GM12875 (cell line): ENCODE results near the gene SKP1.

ENCODE experiments used
- H3K4me3 ChIP-seq: one replicate; pipeline ENCODE4 v1.5.1; 2011; ENCODE audit warnings: low read depth, low read length, control low read depth
- TF ChIP-seq, protein P1 (sequence below): IDR thresholded peaks from 2 replicates; pipeline ENCODE4 v1.5.1; 2011; ENCODE audit warnings: low read depth, mild to moderate bottlenecking, control low read depth, inconsistent platforms, low read length, moderate library complexity, borderline replicate concordance; ENCODE audit not compliant: insufficient read depth

SKP1 gene

DNA sequence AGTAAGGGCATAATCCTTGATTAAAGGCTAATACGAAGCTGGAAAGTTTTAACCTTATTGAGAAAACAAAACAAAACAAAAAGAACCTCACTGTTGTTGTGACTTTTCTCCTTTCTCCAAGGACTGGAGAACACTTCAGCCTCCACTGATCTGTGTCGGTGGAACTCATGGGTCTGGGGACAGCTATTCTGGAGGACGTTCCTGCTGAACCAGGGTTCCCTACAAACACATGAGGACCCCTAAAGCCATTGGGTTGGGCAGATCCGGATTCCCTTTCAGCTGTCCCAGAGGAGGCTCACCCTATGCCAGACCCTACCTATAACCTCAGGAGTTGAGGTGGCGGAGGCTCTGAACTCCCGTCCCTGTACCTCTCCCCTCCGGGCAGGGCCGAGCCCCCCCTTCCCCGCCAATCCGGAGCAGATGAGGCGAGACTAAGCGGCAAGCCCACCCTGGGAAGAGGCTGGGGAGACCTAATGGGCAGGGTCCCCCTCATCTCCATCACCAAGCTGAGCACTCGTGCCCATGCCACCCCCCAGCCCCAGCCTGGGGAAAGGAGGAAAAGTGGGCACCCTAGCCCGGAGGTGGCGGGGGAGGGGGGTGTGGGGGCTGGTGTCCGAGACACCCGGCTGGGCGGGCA lies 63.9 kb downstream of the SKP1 start:
- H3K4me3 ChIP-seq, result no peak overlapping the region
- TF ChIP-seq, protein P1, sequence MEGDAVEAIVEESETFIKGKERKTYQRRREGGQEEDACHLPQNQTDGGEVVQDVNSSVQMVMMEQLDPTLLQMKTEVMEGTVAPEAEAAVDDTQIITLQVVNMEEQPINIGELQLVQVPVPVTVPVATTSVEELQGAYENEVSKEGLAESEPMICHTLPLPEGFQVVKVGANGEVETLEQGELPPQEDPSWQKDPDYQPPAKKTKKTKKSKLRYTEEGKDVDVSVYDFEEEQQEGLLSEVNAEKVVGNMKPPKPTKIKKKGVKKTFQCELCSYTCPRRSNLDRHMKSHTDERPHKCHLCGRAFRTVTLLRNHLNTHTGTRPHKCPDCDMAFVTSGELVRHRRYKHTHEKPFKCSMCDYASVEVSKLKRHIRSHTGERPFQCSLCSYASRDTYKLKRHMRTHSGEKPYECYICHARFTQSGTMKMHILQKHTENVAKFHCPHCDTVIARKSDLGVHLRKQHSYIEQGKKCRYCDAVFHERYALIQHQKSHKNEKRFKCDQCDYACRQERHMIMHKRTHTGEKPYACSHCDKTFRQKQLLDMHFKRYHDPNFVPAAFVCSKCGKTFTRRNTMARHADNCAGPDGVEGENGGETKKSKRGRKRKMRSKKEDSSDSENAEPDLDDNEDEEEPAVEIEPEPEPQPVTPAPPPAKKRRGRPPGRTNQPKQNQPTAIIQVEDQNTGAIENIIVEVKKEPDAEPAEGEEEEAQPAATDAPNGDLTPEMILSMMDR, result no peak

DNA sequence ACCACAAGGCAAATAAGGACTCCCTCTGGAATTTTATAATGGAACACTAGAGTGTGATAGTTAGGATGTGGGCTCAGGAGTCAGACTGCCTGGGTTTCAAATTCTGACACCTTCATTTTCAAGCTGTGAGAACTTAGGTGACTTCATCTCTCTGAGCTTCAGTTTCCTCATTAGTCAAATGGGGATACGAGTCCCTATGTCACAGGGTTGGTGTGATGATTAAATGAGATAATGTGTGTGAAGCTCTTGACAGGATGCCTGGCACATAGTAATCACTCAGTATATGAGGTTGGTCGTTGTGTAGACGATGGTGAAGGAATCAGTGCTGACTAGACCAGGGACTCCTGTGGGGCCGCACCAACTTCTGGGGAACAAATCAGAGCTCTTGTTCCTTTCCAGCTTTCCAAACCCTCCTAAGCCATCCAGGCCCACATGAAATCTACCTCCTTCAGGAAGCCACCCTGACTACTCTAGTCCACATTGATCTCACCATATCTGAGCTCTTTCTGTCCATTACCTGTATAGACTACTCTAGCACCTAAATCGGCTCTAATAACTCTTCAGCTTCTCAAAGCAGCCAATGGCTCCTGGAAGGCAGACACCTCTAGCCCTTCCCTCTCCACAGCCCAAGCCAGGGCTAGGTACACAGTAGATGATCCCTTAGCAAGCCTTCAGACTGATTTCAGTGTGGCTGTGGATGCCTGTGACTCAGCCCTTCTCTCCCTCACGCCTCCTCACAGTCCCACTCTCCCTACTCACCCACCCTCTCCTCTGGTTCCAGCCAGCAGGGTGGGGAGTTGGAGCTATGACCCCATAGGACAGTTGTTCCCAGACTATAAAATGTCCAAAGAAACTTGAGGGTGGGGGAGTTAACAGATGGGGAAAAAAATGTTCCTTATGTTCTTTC lies 64.8 kb downstream of the SKP1 start:
- no peak overlapping the region for H3K4me3 ChIP-seq
- TF ChIP-seq, protein P1, result no peak

DNA sequence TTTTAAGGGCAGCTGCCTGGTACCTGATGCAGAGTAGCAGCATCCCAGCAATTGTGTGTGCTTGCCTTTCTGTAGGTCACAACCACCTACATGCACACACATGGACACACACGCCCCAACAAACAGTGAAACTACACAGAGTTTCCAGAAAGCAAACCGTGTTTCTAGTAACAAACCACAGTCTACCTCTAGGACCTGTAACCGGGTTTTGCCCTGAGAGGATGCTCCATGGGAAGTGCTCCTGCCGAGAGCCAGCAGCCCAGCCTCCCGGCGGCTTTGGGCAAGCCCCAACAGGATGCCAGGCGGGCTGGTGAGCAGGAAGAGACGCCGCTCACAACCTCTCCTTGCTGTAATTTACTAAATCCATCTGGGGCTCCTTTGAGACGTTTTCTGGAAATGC lies 66.4 kb downstream of the SKP1 start:
- H3K4me3 ChIP-seq, result no peak overlapping the region

DNA sequence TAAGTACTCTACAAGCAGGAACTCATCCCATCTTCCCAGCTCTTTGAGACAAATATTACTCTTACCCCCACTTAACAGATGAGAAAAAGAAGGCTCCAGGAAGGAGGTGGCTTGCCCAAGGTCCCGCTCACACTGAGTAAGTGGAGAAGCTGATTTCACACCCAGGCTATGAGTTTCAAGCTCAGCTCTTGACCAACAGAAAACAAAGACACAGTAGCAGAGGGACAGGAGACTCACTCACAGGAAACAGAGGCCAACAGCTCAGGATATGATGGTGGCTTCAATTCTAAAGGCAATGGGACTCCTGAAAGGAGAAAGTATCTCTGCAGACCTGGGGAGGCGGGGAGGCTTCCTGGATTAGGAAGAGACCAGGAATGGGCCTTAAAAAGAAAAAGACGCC lies 69.0 kb downstream of the SKP1 start:
- TF ChIP-seq, protein P1, result no peak
- H3K4me3 ChIP-seq, result no peak overlapping the region

More for the DNA sequence above, 66.4 kb downstream of the SKP1 start:
- TF ChIP-seq, protein P1, result no peak

DNA sequence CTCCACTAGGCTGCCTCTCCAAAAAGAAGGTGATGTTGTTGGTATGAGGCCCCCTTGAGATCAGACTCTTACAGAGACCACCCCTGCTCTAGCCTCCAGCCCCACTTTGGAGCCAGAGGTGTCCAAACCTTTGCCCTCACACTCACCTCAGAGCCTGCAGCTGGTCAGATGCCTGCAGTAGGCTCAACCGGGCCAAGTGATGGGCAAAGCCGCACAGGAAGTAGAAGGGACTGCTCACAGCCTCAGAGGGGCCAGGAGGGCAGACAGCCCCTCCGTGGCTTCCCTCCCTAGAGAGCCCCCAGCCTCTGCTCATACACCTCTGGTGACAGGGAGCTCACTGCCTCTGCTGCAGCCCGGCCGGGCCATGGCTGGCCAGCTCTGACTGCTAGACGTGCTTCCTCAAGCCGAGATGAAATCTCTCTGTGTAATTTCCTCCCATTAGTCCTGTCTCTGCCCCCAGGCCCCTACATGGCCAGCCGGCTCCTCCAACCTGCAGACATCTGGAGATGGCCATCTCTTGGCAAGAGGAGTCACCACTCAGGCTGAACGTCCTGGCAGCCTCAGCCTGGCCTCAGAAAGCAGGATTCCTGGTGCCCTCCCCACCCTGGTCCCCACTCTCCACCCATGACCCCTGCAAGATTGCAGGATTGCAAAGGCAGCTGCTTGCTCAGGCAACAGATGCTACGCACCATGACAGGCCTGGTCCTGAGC lies 69.6 kb downstream of the SKP1 start:
- TF ChIP-seq, protein P1, result no peak
- no peak overlapping the region for H3K4me3 ChIP-seq

DNA sequence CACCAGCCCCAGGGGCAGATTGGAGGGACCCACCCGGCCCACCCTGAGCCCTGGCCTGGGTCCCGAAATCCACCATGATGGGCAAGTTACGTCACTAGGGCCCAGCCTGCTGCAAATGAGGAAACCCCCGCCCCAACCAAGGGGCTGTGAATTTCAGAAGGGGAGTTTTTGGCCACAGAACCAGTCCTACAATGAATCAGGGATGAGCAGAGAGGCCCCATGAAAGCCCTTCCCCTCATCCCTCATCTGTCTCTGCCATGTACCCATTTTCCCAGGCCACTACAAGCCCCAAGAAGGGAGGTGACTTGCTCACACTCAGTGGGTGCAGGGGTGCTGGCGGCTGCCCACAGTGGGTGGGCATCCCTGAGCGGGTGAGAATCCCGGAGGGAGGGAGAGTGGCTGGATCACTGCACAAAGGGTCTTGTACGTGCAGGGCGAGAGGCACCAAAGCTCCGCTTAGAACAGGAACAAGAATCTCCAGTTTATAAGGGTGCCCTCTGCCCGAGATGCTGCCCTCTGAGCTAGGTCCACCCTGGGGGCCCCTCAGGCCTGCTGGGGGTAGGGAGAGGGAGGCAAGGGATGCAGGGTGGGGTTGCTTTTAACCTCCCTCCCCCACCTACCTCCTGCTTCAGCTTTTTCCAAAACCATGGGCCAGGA lies 72.6 kb downstream of the SKP1 start:
- TF ChIP-seq, protein P1, result no peak
- H3K4me3 ChIP-seq, result no peak overlapping the region
